SK-N-SH (cell line): ENCODE measurements around the gene ATAD3B. TPM values are rescaled to one million over a fixed set of nuclear protein-coding genes. Genes with fewer than 3 reads are reported as not detected.

ENCODE experiments used
- CTCF ChIA-PET: fragments of 300-600, 350-600 bp; formaldehyde crosslinking; extraction: SDS; loops from one replicate; lab custom pipeline; 2021; lab: Yijun Ruan, JAX
- POLR2A ChIA-PET: fragments of 350-600 bp; sonication (Branson Sonifier 250); formaldehyde crosslinking; extraction: SDS; loops from one replicate; lab custom pipeline; 2020; ENCODE audit warnings: antibody characterized with exemption, inconsistent platforms; lab: Yijun Ruan, JAX
- DNase-seq: peaks from one replicate; pipeline ENCODE4 v3.0.0; 2012
- H2AFZ ChIP-seq: fragments of 200-600 bp; sonication (generic); 2 replicates; pipeline ENCODE4 v1.8.1; 2016; ENCODE audit warnings: antibody characterized with exemption, mild to moderate bottlenecking, low read depth
- H3F3A ChIP-seq: fragments of 200-600 bp; sonication (generic); replicated peaks from 2 replicates; pipeline ENCODE3; 2016; ENCODE audit warnings: antibody characterized with exemption, mild to moderate bottlenecking; ENCODE audit not compliant: insufficient read depth
- H3K27ac ChIP-seq, 2 experiments: fragments of 200-500 bp in 1 of 2; fragments of 200-600 bp in 1 of 2; sonication (Bioruptor generic) in 1 of 2; sonication (generic), shearing (Covaris generic) in 1 of 2; 2 replicates each; pipeline versions ENCODE4 v1.5.1 to v1.6.1; 2014 to 2016; ENCODE audit warnings: low read depth in 2 of 2, inconsistent platforms in 1 of 2, low read length in 1 of 2, mild to moderate bottlenecking in 1 of 2, mixed read lengths in 1 of 2
- H3K27me3 ChIP-seq: fragments of 200-600 bp; sonication (generic), shearing (Covaris generic); 2 replicates; pipeline ENCODE4 v1.6.1; 2016; ENCODE audit warnings: mixed run types; ENCODE audit not compliant: insufficient read depth
- H3K36me3 ChIP-seq, 2 experiments: fragments of 200-500 bp in 1 of 2; fragments of 200-600 bp in 1 of 2; sonication (Bioruptor generic) in 1 of 2; sonication (generic) in 1 of 2; replicated peaks in 1 of 2; 2 replicates each; pipeline versions ENCODE3 to v1.5.1; 2014 to 2016; ENCODE audit warnings: low read length in 1 of 2, mild to moderate bottlenecking in 1 of 2; ENCODE audit not compliant: insufficient read depth in 2 of 2, control insufficient read depth in 1 of 2
- H3K4me1 ChIP-seq, 2 experiments: fragments of 200-500 bp in 1 of 2; fragments of 200-600 bp in 1 of 2; sonication (Bioruptor generic) in 1 of 2; sonication (generic), shearing (Covaris generic) in 1 of 2; 2 replicates each; pipeline versions ENCODE4 v1.5.1 to v1.6.1; 2014 to 2016; ENCODE audit warnings: low read depth in 1 of 2, low read length in 1 of 2, mixed run types in 1 of 2; ENCODE audit not compliant: insufficient read depth in 2 of 2, control insufficient read depth in 1 of 2
- H3K4me2 ChIP-seq: fragments of 200-600 bp; sonication (generic), shearing (Covaris generic); 2 replicates; pipeline ENCODE4 v1.6.1; 2017; ENCODE audit warnings: mixed run types
- H3K4me3 ChIP-seq, 2 experiments: fragments of 200-500 bp in 1 of 2; fragments of 200-600 bp in 1 of 2; sonication (Bioruptor generic) in 1 of 2; sonication (generic), shearing (Covaris generic) in 1 of 2; 2 replicates each; pipeline versions ENCODE4 v1.5.1 to v1.8.1; 2014 to 2016; ENCODE audit warnings: low read depth in 2 of 2, inconsistent platforms in 1 of 2, low read length in 1 of 2, mild to moderate bottlenecking in 1 of 2, mixed read lengths in 1 of 2, moderate library complexity in 1 of 2
- H3K79me2 ChIP-seq: fragments of 200-600 bp; sonication (generic); 2 replicates; pipeline ENCODE4 v1.8.1; 2017; ENCODE audit warnings: mild to moderate bottlenecking; ENCODE audit not compliant: insufficient read depth
- H3K9ac ChIP-seq: fragments of 200-600 bp; sonication (generic); 2 replicates; pipeline ENCODE4 v1.6.1; 2017; ENCODE audit warnings: mixed run types
- H3K9me2 ChIP-seq: fragments of 200-600 bp; sonication (generic); 2 replicates; pipeline ENCODE4 v1.6.1; 2017; ENCODE audit warnings: mixed run types
- H3K9me3 ChIP-seq: fragments of 200-600 bp; sonication (generic); 2 replicates; pipeline ENCODE4 v1.6.1; 2017; ENCODE audit warnings: mixed run types, mild to moderate bottlenecking, moderate library complexity
- H4K20me1 ChIP-seq: fragments of 200-600 bp; sonication (generic); 2 replicates; pipeline ENCODE4 v1.6.1; 2017; ENCODE audit warnings: mild to moderate bottlenecking, mixed run types; ENCODE audit not compliant: insufficient read depth
- CHD2 ChIP-seq: fragments of 150-350 bp; IDR thresholded peaks from 2 replicates; pipeline ENCODE4 v1.6.1; 2018; ENCODE audit warnings: low read length; ENCODE audit not compliant: partially characterized antibody
- CTCF ChIP-seq: fragments of 200-600 bp; sonication (generic); IDR thresholded peaks from 2 replicates; pipeline ENCODE4 v1.6.1; 2017; ENCODE audit warnings: antibody characterized with exemption, mild to moderate bottlenecking, moderate library complexity
- FOSL2 ChIP-seq: IDR thresholded peaks from 2 replicates; pipeline ENCODE4 v1.4.0; 2012; ENCODE audit warnings: low read depth, mild to moderate bottlenecking, moderate library complexity, borderline replicate concordance
- FOXM1 ChIP-seq: IDR thresholded peaks from 2 replicates; pipeline ENCODE4 v1.4.0; 2012; ENCODE audit warnings: low read depth, mild to moderate bottlenecking
- MXI1 ChIP-seq: IDR thresholded peaks from 2 replicates; pipeline ENCODE4 v1.6.1; 2012; ENCODE audit warnings: mild to moderate bottlenecking, low read depth, low read length, improper control_type of control experiment
- POLR2AphosphoS5 ChIP-seq: IDR thresholded peaks from 2 replicates; pipeline ENCODE4 v1.6.1; 2012; ENCODE audit warnings: low read depth, low read length
- RCOR1 ChIP-seq: fragments of 150-350 bp; IDR thresholded peaks from 2 replicates; pipeline ENCODE4 v1.6.1; 2017; ENCODE audit warnings: antibody characterized with exemption, low read length
- REST ChIP-seq: IDR thresholded peaks from 2 replicates; pipeline ENCODE4 v1.6.1; 2012; ENCODE audit warnings: mild to moderate bottlenecking, low read depth, low read length, moderate library complexity
- SIN3A ChIP-seq: IDR thresholded peaks from 2 replicates; pipeline ENCODE4 v1.6.1; 2012; ENCODE audit warnings: low read depth, mild to moderate bottlenecking, low read length, moderate library complexity, borderline replicate concordance
- SMC3 ChIP-seq: IDR thresholded peaks from 2 replicates; pipeline ENCODE4 v1.6.1; 2012; ENCODE audit warnings: low read depth, low read length, improper control_type of control experiment
- TAF1 ChIP-seq: IDR thresholded peaks from 2 replicates; pipeline ENCODE4 v1.6.1; 2012; ENCODE audit warnings: low read depth, mild to moderate bottlenecking, low read length, moderate library complexity, borderline replicate concordance
- TCF12 ChIP-seq: IDR thresholded peaks from 2 replicates; pipeline ENCODE4 v1.4.0; 2012
- TEAD4 ChIP-seq: IDR thresholded peaks from 2 replicates; pipeline ENCODE4 v1.4.0; 2012; ENCODE audit warnings: mild to moderate bottlenecking, borderline replicate concordance; ENCODE audit not compliant: insufficient read depth
- USF1 ChIP-seq: IDR thresholded peaks from 2 replicates; pipeline ENCODE4 v1.4.0; 2012; ENCODE audit warnings: low read depth, borderline replicate concordance
- USF2 ChIP-seq: fragments of 150-350 bp; IDR thresholded peaks from 2 replicates; pipeline ENCODE4 v1.6.1; 2017; ENCODE audit warnings: antibody characterized with exemption, low read length, low read depth, borderline replicate concordance
- ZBTB33 ChIP-seq: IDR thresholded peaks from 2 replicates; pipeline ENCODE4 v1.4.0; 2012; ENCODE audit warnings: low read depth, borderline replicate concordance
- WGBS: methylation state at CpG from one replicate; pipeline ENCODE4 v1.1.6; 2017; ENCODE audit warnings: low lambda C conversion rate; 5-methylcytosine and 5-hydroxymethylcytosine counted together
- polyA plus RNA-seq, 3 experiments: library from polyadenylated mRNA; depleted of rRNA; stranded (reverse); fragments of >200 nt; gene quantifications; 2 replicates each; pipeline ENCODE4 v1.2.3, GENCODE V29; 2012

Gene ATAD3B
- polyA plus RNA-seq, 1 of the 3 experiments (the other 2 are of a cell fraction) = 71.6 TPM

DNA sequence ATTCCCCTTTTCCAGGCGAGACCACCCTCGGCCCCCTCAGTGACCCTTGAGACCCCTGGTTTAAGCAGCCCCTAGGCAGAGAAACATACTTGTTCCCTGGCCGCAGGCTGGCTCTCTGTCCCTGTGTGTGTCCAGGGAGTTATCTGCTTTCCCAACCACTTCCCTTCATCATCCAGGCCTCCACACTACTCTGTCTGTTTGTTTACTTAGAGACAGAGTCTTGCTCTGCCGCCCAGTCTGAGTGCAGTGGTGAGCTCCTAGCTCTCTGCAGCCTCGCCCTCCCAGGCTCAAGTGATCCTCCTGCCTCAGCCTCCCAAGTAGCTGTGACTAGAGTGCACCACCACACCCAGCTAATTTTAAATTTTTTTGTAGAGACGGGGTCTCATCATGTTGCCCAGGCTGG, 41.9 kb upstream of the ATAD3B start:
- no peak for TF ChIP-seq MXI1
- TF ChIP-seq ZBTB33 = no peak
- TF ChIP-seq USF1 = no peak
- no peak for TF ChIP-seq TCF12
- TF ChIP-seq CHD2 = no peak
- TF ChIP-seq SMC3 = no peak
- no peak for TF ChIP-seq TEAD4
- TF ChIP-seq REST = no peak
- no peak for TF ChIP-seq CTCF
- TF ChIP-seq FOSL2 = no peak
- TF ChIP-seq USF2 = no peak
- no peak for TF ChIP-seq TAF1
- TF ChIP-seq SIN3A = no peak
- TF ChIP-seq POLR2AphosphoS5 = no peak
- no peak for TF ChIP-seq FOXM1
- TF ChIP-seq RCOR1 = no peak
- Histone ChIP-seq H3F3A (peaks cover 3% of the 10 kb centered on the region), H4K20me1 (no peaks in the 10 kb centered on the region), H3K36me3 (no peaks in the 10 kb centered on the region), H3K4me1 (peaks cover 0 to 15% of the 10 kb centered on the region in 2 experiments; a peak in 1 of 4 replicates), H3K9me2 (no peaks in the 10 kb centered on the region), H3K27me3 (no peaks in the 10 kb centered on the region), H2AFZ (no peak overlapping the region), H3K9me3 (no peaks in the 10 kb centered on the region), H3K79me2 (no peaks in the 10 kb centered on the region), H3K4me3 (no peak overlapping the region), H3K9ac (no peak overlapping the region), H3K27ac (no peak overlapping the region), H3K4me2 (no peak overlapping the region)
- WGBS = 82% methylated on average over 6 of the region's 6 CpGs
- CTCF ChIA-PET = no interaction called here
- no peak for DNase-seq
- POLR2A ChIA-PET = no interaction called here
